SK-N-SH (cell line): ENCODE measurements around the gene KLHL17. TPM values are rescaled to one million over a fixed set of nuclear protein-coding genes. Genes with fewer than 3 reads are reported as not detected.

ENCODE experiments used
- CTCF ChIA-PET: fragments of 300-600, 350-600 bp; formaldehyde crosslinking; extraction: SDS; loops from one replicate; lab custom pipeline; 2021; lab: Yijun Ruan, JAX
- POLR2A ChIA-PET: fragments of 350-600 bp; sonication (Branson Sonifier 250); formaldehyde crosslinking; extraction: SDS; loops from one replicate; lab custom pipeline; 2020; ENCODE audit warnings: antibody characterized with exemption, inconsistent platforms; lab: Yijun Ruan, JAX
- DNase-seq: peaks from one replicate; pipeline ENCODE4 v3.0.0; 2012
- H2AFZ ChIP-seq: fragments of 200-600 bp; sonication (generic); 2 replicates; pipeline ENCODE4 v1.8.1; 2016; ENCODE audit warnings: antibody characterized with exemption, mild to moderate bottlenecking, low read depth
- H3F3A ChIP-seq: fragments of 200-600 bp; sonication (generic); replicated peaks from 2 replicates; pipeline ENCODE3; 2016; ENCODE audit warnings: antibody characterized with exemption, mild to moderate bottlenecking; ENCODE audit not compliant: insufficient read depth
- H3K27ac ChIP-seq, 2 experiments: fragments of 200-500 bp in 1 of 2; fragments of 200-600 bp in 1 of 2; sonication (Bioruptor generic) in 1 of 2; sonication (generic), shearing (Covaris generic) in 1 of 2; 2 replicates each; pipeline versions ENCODE4 v1.5.1 to v1.6.1; 2014 to 2016; ENCODE audit warnings: low read depth in 2 of 2, inconsistent platforms in 1 of 2, low read length in 1 of 2, mild to moderate bottlenecking in 1 of 2, mixed read lengths in 1 of 2
- H3K27me3 ChIP-seq: fragments of 200-600 bp; sonication (generic), shearing (Covaris generic); 2 replicates; pipeline ENCODE4 v1.6.1; 2016; ENCODE audit warnings: mixed run types; ENCODE audit not compliant: insufficient read depth
- H3K36me3 ChIP-seq, 2 experiments: fragments of 200-500 bp in 1 of 2; fragments of 200-600 bp in 1 of 2; sonication (Bioruptor generic) in 1 of 2; sonication (generic) in 1 of 2; replicated peaks in 1 of 2; 2 replicates each; pipeline versions ENCODE3 to v1.5.1; 2014 to 2016; ENCODE audit warnings: low read length in 1 of 2, mild to moderate bottlenecking in 1 of 2; ENCODE audit not compliant: insufficient read depth in 2 of 2, control insufficient read depth in 1 of 2
- H3K4me1 ChIP-seq, 2 experiments: fragments of 200-500 bp in 1 of 2; fragments of 200-600 bp in 1 of 2; sonication (Bioruptor generic) in 1 of 2; sonication (generic), shearing (Covaris generic) in 1 of 2; 2 replicates each; pipeline versions ENCODE4 v1.5.1 to v1.6.1; 2014 to 2016; ENCODE audit warnings: low read depth in 1 of 2, low read length in 1 of 2, mixed run types in 1 of 2; ENCODE audit not compliant: insufficient read depth in 2 of 2, control insufficient read depth in 1 of 2
- H3K4me2 ChIP-seq: fragments of 200-600 bp; sonication (generic), shearing (Covaris generic); 2 replicates; pipeline ENCODE4 v1.6.1; 2017; ENCODE audit warnings: mixed run types
- H3K4me3 ChIP-seq, 2 experiments: fragments of 200-500 bp in 1 of 2; fragments of 200-600 bp in 1 of 2; sonication (Bioruptor generic) in 1 of 2; sonication (generic), shearing (Covaris generic) in 1 of 2; 2 replicates each; pipeline versions ENCODE4 v1.5.1 to v1.8.1; 2014 to 2016; ENCODE audit warnings: low read depth in 2 of 2, inconsistent platforms in 1 of 2, low read length in 1 of 2, mild to moderate bottlenecking in 1 of 2, mixed read lengths in 1 of 2, moderate library complexity in 1 of 2
- H3K79me2 ChIP-seq: fragments of 200-600 bp; sonication (generic); 2 replicates; pipeline ENCODE4 v1.8.1; 2017; ENCODE audit warnings: mild to moderate bottlenecking; ENCODE audit not compliant: insufficient read depth
- H3K9ac ChIP-seq: fragments of 200-600 bp; sonication (generic); 2 replicates; pipeline ENCODE4 v1.6.1; 2017; ENCODE audit warnings: mixed run types
- H3K9me2 ChIP-seq: fragments of 200-600 bp; sonication (generic); 2 replicates; pipeline ENCODE4 v1.6.1; 2017; ENCODE audit warnings: mixed run types
- H3K9me3 ChIP-seq: fragments of 200-600 bp; sonication (generic); 2 replicates; pipeline ENCODE4 v1.6.1; 2017; ENCODE audit warnings: mixed run types, mild to moderate bottlenecking, moderate library complexity
- H4K20me1 ChIP-seq: fragments of 200-600 bp; sonication (generic); 2 replicates; pipeline ENCODE4 v1.6.1; 2017; ENCODE audit warnings: mild to moderate bottlenecking, mixed run types; ENCODE audit not compliant: insufficient read depth
- CTCF ChIP-seq: fragments of 200-600 bp; sonication (generic); IDR thresholded peaks from 2 replicates; pipeline ENCODE4 v1.6.1; 2017; ENCODE audit warnings: antibody characterized with exemption, mild to moderate bottlenecking, moderate library complexity
- EP300 ChIP-seq, 2 experiments: IDR thresholded peaks; 2 replicates each; pipeline versions ENCODE4 v1.4.0 to v1.6.1; 2012; ENCODE audit warnings: borderline replicate concordance in 1 of 2, low read depth in 1 of 2, low read length in 1 of 2
- EZH2phosphoT487 ChIP-seq: fragments of 200-600 bp; sonication (generic); IDR thresholded peaks from 2 replicates; pipeline ENCODE4 v1.6.1; 2017; ENCODE audit warnings: low read depth, mixed run types, mild to moderate bottlenecking, antibody characterized with exemption, moderate library complexity, borderline replicate concordance
- IRF3 ChIP-seq: fragments of 150-350 bp; IDR thresholded peaks from 2 replicates; pipeline ENCODE4 v1.6.1; 2016; ENCODE audit warnings: mild to moderate bottlenecking, low read depth, low read length
- MAX ChIP-seq: IDR thresholded peaks from 2 replicates; pipeline ENCODE4 v1.4.0; 2012; ENCODE audit warnings: low read depth
- NFIC ChIP-seq: IDR thresholded peaks from 2 replicates; pipeline ENCODE4 v1.4.0; 2012; ENCODE audit warnings: borderline replicate concordance
- POLR2AphosphoS5 ChIP-seq: IDR thresholded peaks from 2 replicates; pipeline ENCODE4 v1.6.1; 2012; ENCODE audit warnings: low read depth, low read length
- RAD21 ChIP-seq: IDR thresholded peaks from 2 replicates; pipeline ENCODE4 v1.6.1; 2012; ENCODE audit warnings: mild to moderate bottlenecking, low read length
- REST ChIP-seq: IDR thresholded peaks from 2 replicates; pipeline ENCODE4 v1.6.1; 2012; ENCODE audit warnings: mild to moderate bottlenecking, low read depth, low read length, moderate library complexity
- SIN3A ChIP-seq: IDR thresholded peaks from 2 replicates; pipeline ENCODE4 v1.6.1; 2012; ENCODE audit warnings: low read depth, mild to moderate bottlenecking, low read length, moderate library complexity, borderline replicate concordance
- USF1 ChIP-seq: IDR thresholded peaks from 2 replicates; pipeline ENCODE4 v1.4.0; 2012; ENCODE audit warnings: low read depth, borderline replicate concordance
- WGBS: methylation state at CpG from one replicate; pipeline ENCODE4 v1.1.6; 2017; ENCODE audit warnings: low lambda C conversion rate; 5-methylcytosine and 5-hydroxymethylcytosine counted together
- polyA plus RNA-seq, 3 experiments: library from polyadenylated mRNA; depleted of rRNA; stranded (reverse); fragments of >200 nt; gene quantifications; 2 replicates each; pipeline ENCODE4 v1.2.3, GENCODE V29; 2012

The KLHL17 gene
- polyA plus RNA-seq, 1 of the 3 experiments (the other 2 are of a cell fraction): 27.3 TPM

GRCh38 chr1:1000357-1001056, 40.1 kb downstream of the KLHL17 start:
- CTCF ChIA-PET: interaction anchor here (0.8 to 13.2 kb wide), 14 partner anchors 10 to 291 kb away, joined by 3 to 246 read pairs (median 14); partner anchors contain the start of genes AGRN, ISG15 and PERM1
- peak overlapping the region; percentile 33 to 37; a peak in 3 of 4 replicates for H3K4me3 ChIP-seq
- POLR2A ChIA-PET: no interaction called here
- 2% methylated on average over 7 of the region's 75 CpGs for WGBS
- H3K9ac ChIP-seq: peak overlapping the region; percentile 70; the same call in 1 of the 2 replicates
- no peaks in the 10 kb centered on the region for H3K36me3 ChIP-seq
- no peaks in the 10 kb centered on the region for H4K20me1 ChIP-seq
- peaks cover 12% of the 10 kb centered on the region; the same call in 1 of the 2 replicates for H3K27me3 ChIP-seq
- peaks cover 0 to 33% of the 10 kb centered on the region in 2 experiments; a peak in 1 of 4 replicates for H3K4me1 ChIP-seq
- H3K79me2 ChIP-seq: no peaks in the 10 kb centered on the region
- DNase-seq: peak; percentile 91
- TF ChIP-seq USF1: peak; percentile 43; the same call in 1 of the 2 replicates
- TF ChIP-seq MAX: peak; percentile 67; the same call in 1 of the 2 replicates
- TF ChIP-seq EZH2phosphoT487: no peak
- TF ChIP-seq SIN3A: no peak
- TF ChIP-seq, all 33 proteins: peak for 2
- peak overlapping the region; percentile 78 for H3K4me2 ChIP-seq
- no peaks in the 10 kb centered on the region for H3F3A ChIP-seq
- H3K9me2 ChIP-seq: no peaks in the 10 kb centered on the region
- H3K27ac ChIP-seq: peak overlapping the region in 1 of 2 experiments; percentile 39; a peak in 2 of 4 replicates
- H3K9me3 ChIP-seq: no peaks in the 10 kb centered on the region
- no peak overlapping the region for H2AFZ ChIP-seq

GRCh38 chr1:1001057-1001783, 40.8 kb downstream of the KLHL17 start:
- 3% methylated on average over 27 of the region's 58 CpGs for WGBS
- no peaks in the 10 kb centered on the region for H3K79me2 ChIP-seq
- CTCF ChIA-PET: interaction anchor here (0.8 to 13.2 kb wide), 20 partner anchors 9 to 291 kb away, joined by 3 to 246 read pairs (median 8); partner anchors contain the start of genes AGRN, ISG15 and PERM1
- no peaks in the 10 kb centered on the region for H3F3A ChIP-seq
- H3K9me2 ChIP-seq: no peaks in the 10 kb centered on the region
- H3K9me3 ChIP-seq: no peaks in the 10 kb centered on the region
- H3K4me1 ChIP-seq: peaks cover 0 to 38% of the 10 kb centered on the region in 2 experiments; a peak in 1 of 4 replicates
- peak overlapping the region; percentile 28; the same call in 1 of the 2 replicates for H3K9ac ChIP-seq
- peaks cover 12% of the 10 kb centered on the region; the same call in 1 of the 2 replicates for H3K27me3 ChIP-seq
- H3K4me2 ChIP-seq: peak overlapping the region; percentile 78; the same call in 1 of the 2 replicates
- H3K36me3 ChIP-seq: no peaks in the 10 kb centered on the region
- H2AFZ ChIP-seq: peak overlapping the region; percentile 46; the same call in 1 of the 2 replicates
- no peaks in the 10 kb centered on the region for H4K20me1 ChIP-seq
- H3K4me3 ChIP-seq: peak overlapping the region; percentile 27 to 32; a peak in 2 of 4 replicates
- POLR2A ChIA-PET: no interaction called here
- H3K27ac ChIP-seq: no peak overlapping the region
- peak; percentile 46 for DNase-seq
- TF ChIP-seq REST: no peak
- TF ChIP-seq POLR2AphosphoS5: no peak
- no peak for TF ChIP-seq EP300 (IDR thresholded peaks at IDR 0.05; ENCODE audit: borderline replicate concordance in 1 of 2, low read depth in 1 of 2, low read length in 1 of 2)
- no peak for TF ChIP-seq RAD21
- TF ChIP-seq USF1: no peak
- TF ChIP-seq NFIC: no peak
- no peak for TF ChIP-seq IRF3
- no peak for TF ChIP-seq CTCF
